ENCODE measurements around the gene IAH1.

The IAH1 gene

DNA sequence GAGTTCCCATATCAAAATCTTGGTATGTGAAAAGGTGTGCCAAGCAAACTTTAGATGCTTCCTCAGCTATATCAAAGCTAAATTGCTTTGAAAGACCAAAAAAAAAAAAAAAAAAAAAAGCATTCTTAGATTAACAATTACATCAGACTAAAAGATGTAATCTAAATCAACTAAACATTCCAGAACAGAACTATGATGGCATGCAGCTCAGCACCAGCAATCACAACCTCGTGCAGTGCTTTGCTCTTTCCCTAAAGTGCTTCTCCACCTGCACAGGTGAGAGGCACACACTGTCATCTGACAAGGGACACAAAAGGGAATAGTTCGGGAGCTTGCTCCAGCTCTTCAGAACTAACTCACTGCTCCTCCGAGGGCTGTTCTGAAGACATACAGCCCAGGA, 43.8 kb downstream of the IAH1 start:
- no peaks in the 10 kb centered on the region for H3K79me2 ChIP-seq (ENCODE audit: insufficient read depth, low read depth)
- TF ChIP-seq, protein P1, sequence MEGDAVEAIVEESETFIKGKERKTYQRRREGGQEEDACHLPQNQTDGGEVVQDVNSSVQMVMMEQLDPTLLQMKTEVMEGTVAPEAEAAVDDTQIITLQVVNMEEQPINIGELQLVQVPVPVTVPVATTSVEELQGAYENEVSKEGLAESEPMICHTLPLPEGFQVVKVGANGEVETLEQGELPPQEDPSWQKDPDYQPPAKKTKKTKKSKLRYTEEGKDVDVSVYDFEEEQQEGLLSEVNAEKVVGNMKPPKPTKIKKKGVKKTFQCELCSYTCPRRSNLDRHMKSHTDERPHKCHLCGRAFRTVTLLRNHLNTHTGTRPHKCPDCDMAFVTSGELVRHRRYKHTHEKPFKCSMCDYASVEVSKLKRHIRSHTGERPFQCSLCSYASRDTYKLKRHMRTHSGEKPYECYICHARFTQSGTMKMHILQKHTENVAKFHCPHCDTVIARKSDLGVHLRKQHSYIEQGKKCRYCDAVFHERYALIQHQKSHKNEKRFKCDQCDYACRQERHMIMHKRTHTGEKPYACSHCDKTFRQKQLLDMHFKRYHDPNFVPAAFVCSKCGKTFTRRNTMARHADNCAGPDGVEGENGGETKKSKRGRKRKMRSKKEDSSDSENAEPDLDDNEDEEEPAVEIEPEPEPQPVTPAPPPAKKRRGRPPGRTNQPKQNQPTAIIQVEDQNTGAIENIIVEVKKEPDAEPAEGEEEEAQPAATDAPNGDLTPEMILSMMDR (conservative IDR thresholded peaks at IDR 0.05; ENCODE audit: low read depth, low read length) = no peak
- peaks cover 10% of the 10 kb centered on the region; the same call in 1 of the 2 replicates for H3K36me3 ChIP-seq (ENCODE audit: insufficient read depth)
- H3K27ac ChIP-seq = no peak overlapping the region
- no peaks in the 10 kb centered on the region for H3K27me3 ChIP-seq (ENCODE audit: insufficient read depth, low read depth)
- H3K4me1 ChIP-seq (ENCODE audit: low read depth, poor library complexity, severe bottlenecking) = no peaks in the 10 kb centered on the region
- no peak overlapping the region for H3K4me2 ChIP-seq
- H3K9ac ChIP-seq = no peak overlapping the region
- H2AFZ ChIP-seq (ENCODE audit: low read depth) = no peak overlapping the region
- no peak overlapping the region for H3K4me3 ChIP-seq (IDR thresholded peaks at IDR 0.05; ENCODE audit: insufficient read depth, low read depth, low read length)
- H4K20me1 ChIP-seq (ENCODE audit: insufficient read depth) = no peaks in the 10 kb centered on the region

DNA sequence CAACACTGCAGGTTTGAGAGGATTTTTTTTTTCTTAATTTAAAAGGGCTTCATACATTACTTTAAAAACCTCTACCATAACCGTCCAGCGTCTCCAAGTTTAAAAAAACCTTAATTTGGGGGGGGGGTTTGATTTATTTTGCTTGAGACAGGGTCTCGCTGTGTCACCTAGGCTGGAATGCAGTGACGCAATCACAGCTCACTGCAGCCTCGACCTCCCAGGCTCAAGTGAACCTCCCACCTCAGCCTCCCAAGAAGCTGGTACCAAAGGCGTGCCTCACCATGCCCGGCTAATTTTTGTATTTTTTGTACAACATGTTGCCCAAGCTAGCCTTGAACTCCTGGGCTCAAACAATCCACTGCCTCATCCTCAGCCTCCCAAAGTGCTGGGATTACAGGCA, 44.4 kb downstream of the IAH1 start:
- Histone ChIP-seq H3K9ac (no peak overlapping the region), H3K79me2 (ENCODE audit: insufficient read depth, low read depth) (no peaks in the 10 kb centered on the region), H3K27ac (no peak overlapping the region), H4K20me1 (ENCODE audit: insufficient read depth) (no peaks in the 10 kb centered on the region), H2AFZ (ENCODE audit: low read depth) (no peak overlapping the region), H3K4me3 (IDR thresholded peaks at IDR 0.05; ENCODE audit: insufficient read depth, low read depth, low read length) (no peak overlapping the region), H3K27me3 (ENCODE audit: insufficient read depth, low read depth) (no peaks in the 10 kb centered on the region), H3K4me1 (ENCODE audit: low read depth, poor library complexity, severe bottlenecking) (no peaks in the 10 kb centered on the region), H3K4me2 (no peak overlapping the region), H3K36me3 (ENCODE audit: insufficient read depth) (peaks cover 10% of the 10 kb centered on the region; the same call in 1 of the 2 replicates)
- TF ChIP-seq, protein P1 (conservative IDR thresholded peaks at IDR 0.05; ENCODE audit: low read depth, low read length) = no peak

DNA sequence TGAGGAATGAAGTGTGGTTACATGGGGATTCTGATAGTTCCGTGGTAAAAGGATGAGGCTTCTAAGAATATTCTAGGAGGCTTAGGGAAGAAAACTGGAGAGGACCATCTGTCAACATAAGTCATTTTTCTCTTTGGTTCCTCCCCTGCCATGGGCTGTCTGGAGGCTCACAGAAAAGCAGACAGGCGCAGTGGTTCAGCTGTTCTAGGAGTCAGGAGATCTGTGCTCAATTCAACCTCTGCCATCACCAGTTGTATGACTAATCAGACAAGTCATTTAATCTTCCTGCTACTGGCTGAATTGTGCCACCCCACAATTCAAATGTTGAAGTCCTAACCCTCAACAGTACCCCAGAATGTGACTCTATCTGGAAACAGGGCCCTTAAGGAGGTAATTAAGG, 44.9 kb downstream of the IAH1 start:
- H2AFZ ChIP-seq (ENCODE audit: low read depth) = no peak overlapping the region
- TF ChIP-seq, protein P1 (conservative IDR thresholded peaks at IDR 0.05; ENCODE audit: low read depth, low read length) = no peak
- H3K79me2 ChIP-seq (ENCODE audit: insufficient read depth, low read depth) = no peaks in the 10 kb centered on the region
- no peak overlapping the region for H3K4me3 ChIP-seq (IDR thresholded peaks at IDR 0.05; ENCODE audit: insufficient read depth, low read depth, low read length)
- H4K20me1 ChIP-seq (ENCODE audit: insufficient read depth) = no peaks in the 10 kb centered on the region
- peaks cover 10% of the 10 kb centered on the region; the same call in 1 of the 2 replicates for H3K36me3 ChIP-seq (ENCODE audit: insufficient read depth)
- no peak overlapping the region for H3K4me2 ChIP-seq
- H3K4me1 ChIP-seq (ENCODE audit: low read depth, poor library complexity, severe bottlenecking) = no peaks in the 10 kb centered on the region
- H3K9ac ChIP-seq = no peak overlapping the region
- H3K27me3 ChIP-seq (ENCODE audit: insufficient read depth, low read depth) = no peaks in the 10 kb centered on the region
- H3K27ac ChIP-seq = no peak overlapping the region

DNA sequence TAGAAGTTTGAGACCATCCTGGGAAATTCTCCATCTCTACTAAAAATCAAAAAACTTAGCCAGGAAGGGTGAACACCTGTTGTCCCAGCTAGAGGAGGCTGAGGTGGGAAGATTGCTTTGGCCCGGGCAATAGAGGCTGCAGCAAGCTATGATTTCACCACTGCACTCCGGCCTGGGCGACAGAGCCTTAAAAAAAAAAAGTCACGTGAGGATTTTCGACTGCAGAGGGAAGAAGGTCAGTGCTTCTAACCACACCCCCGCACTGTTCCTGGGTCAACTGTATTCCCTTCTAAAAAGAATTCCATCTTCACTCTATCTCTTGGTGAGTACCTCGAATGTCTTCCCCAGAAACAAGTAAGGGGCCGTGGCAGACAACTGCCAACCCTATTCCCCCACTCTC, 49.9 kb downstream of the IAH1 start:
- Histone ChIP-seq H3K4me3 (IDR thresholded peaks at IDR 0.05; ENCODE audit: insufficient read depth, low read depth, low read length) (no peak overlapping the region), H3K36me3 (ENCODE audit: insufficient read depth) (peaks cover 8% of the 10 kb centered on the region; the same call in 1 of the 2 replicates), H3K4me2 (no peak overlapping the region), H3K79me2 (ENCODE audit: insufficient read depth, low read depth) (no peaks in the 10 kb centered on the region), H3K4me1 (ENCODE audit: low read depth, poor library complexity, severe bottlenecking) (no peaks in the 10 kb centered on the region), H2AFZ (ENCODE audit: low read depth) (no peak overlapping the region), H3K9ac (no peak overlapping the region), H3K27me3 (ENCODE audit: insufficient read depth, low read depth) (no peaks in the 10 kb centered on the region), H4K20me1 (ENCODE audit: insufficient read depth) (no peaks in the 10 kb centered on the region), H3K27ac (no peak overlapping the region)
- TF ChIP-seq, protein P1 (conservative IDR thresholded peaks at IDR 0.05; ENCODE audit: low read depth, low read length) = no peak
